Hematopoietic multipotent progenitor cell treated with erythropoietin and hydrocortisone succinate and interleukin-3 and kit ligand, for 6 days (in vitro differentiated cells): ENCODE measurements around the gene EFNA5.
A peak's percentile ranks its signal among the peaks of the same experiment; 100 is the strongest.

Experiments
- DNase-seq: peaks from one replicate; pipeline ENCODE4 v3.0.0-alpha.2; 2015

Gene EFNA5

GRCh38 chr5:107601076-107601475, 69.7 kb downstream of the EFNA5 start:
- DNase-seq: no peak

GRCh38 chr5:107598958-107599357, 71.8 kb downstream of the EFNA5 start:
- DNase-seq: no peak

- DNase-seq: no peak
Observed at GRCh38 chr5:107597803-107598202, 72.9 kb downstream of the EFNA5 start.

DNA sequence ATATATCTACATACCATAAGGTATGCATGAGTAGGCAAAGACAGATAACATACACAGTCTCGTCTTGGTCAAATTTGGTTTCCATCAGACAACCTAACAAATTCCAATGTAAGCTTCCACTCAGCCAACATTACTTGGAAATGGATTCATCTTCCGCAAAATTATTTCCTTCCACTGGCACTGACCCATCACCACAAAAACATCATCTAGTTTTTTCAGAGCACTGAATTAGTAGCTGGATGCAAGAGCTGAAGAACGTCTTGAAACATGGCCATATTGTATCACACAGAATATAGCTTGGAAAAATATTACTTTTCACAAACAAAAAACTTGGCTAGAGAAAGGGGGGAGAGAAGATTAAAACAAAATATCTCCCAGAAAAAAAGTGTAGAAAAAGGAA, 73.5 kb downstream of the EFNA5 start:
- no peak for DNase-seq

DNA sequence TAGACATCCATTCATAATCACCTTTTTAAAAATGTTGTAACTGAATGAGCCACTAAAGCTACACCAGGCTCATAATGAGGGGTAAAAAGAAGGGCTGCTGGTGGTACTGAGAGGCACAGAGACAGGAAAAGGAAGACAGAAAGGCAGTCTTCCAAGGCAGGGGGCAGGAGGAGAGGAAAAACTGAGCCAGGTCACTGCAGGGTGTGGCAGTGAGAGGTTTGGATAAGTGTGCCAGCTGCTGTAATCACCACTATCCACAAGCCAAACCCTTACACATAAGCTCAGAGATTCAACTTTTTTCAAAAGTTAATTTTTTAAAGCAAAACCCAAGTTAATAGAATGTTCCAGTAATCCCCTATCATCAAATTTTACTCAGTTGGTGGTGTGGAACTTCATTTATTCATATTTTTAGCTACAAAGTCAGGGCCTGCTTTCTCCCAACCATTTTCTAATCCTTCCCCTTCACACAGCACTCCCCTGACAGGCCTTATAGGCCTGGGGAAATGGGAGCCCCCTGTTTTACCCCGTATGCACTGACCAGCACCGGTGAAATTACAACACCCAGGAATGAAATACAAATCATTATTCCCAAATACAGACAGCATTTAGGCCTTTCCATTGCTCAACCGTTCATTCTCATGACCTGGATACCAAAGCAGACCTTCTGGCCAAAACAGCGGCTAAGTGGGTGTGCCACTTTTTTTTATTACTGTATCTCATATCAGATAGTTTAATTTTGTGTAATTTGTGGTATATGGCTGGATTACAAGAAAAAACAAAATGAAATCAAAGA, 76.3 kb downstream of the EFNA5 start:
- DNase-seq: no peak

- DNase-seq: no peak
Observed at GRCh38 chr5:107593009-107593408, 77.7 kb downstream of the EFNA5 start.

GRCh38 chr5:107592515-107592914, 78.2 kb downstream of the EFNA5 start:
- no peak for DNase-seq

DNA sequence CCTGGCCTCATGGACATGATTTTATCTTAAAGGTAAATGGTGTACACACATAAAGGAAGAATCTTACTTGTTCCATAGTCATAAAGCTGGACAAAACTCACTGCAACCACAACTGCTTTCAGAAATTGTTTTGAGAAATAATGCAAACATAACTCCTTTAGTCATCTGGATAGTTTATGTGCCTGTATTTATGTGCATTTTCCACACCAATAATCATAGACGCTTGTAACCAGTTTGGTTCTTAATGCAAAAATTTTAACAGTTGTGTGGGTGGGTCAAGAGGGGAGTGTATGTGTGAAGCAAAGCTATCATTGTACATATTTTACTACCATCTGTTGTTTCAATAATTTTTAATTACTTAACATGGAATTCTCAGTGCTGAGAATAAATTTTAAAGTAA, 80.1 kb downstream of the EFNA5 start:
- DNase-seq: no peak

- no peak for DNase-seq
Observed at GRCh38 chr5:107589520-107590193, 81.1 kb downstream of the EFNA5 start.

- DNase-seq: no peak
Observed at GRCh38 chr5:107582625-107583024, 88.1 kb downstream of the EFNA5 start.

DNA sequence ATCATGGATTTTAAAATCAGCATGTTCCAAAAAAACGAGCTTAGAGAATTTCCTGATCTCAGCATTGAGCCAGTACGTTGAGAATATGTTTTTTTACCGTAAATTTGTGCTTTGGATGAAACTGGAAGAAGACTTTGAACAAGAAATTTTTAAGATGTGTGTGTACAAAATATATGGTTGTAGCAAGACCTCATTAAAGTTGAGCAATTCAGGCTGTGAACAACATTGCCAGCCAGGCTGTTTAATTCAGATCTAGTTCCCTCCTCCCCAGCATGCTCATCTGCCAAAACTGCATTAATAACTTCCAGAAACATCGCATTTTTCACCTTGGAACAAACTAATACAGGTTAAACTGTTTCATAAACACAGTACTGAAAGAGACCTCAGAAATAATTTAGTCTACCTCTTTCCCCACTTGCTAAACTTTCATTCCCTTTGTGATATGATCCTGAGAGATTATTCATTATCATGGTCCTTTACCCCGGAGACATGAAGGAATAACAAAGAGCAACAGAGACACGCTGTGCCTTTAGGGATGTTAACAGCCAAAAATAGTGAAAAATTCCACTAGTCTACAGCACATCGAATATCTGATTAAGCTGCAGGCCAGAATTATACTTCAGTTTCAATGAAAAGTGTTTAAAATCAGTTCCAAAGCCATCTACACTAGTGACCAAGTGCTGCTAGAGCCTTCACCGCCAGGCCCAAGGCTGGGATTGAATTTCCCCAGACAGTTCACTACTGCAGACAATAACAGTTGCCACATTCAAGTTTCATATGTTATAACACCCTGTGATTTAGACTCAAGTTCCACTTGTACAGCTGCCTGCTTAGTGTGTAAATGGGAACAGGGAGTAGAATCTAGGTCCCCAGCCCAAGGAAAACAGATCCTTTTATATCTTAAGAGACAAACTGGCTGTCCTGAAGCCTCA, 89.6 kb downstream of the EFNA5 start:
- no peak for DNase-seq

GRCh38 chr5:107578051-107578635, 92.6 kb downstream of the EFNA5 start:
- DNase-seq: no peak

DNA sequence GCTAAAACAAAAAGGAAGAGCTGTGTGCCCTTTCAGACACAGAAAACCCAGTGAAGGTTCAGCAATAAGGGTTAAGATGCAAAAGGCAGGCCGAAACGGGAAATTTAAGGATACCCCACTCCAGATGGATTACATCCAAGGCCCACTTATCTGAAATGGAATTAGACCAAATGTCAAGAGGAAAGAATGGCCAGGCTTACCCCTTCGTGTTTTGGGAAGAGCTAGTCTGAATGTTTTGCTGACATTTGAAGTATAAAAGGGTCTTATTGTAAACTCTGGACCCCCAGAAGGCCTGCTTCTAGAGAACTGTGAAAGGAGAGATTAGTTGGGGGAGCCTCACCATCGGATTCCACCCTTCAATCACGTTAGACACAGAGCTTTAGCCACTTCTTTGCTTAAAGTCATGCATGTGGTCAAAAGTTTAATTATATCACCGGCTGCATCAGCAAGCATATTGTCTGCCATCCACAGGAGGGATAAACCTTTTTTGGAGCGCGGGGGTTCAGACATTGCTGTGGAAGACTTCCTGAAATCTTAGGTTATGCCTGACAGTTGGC, 93.3 kb downstream of the EFNA5 start:
- DNase-seq: no peak

GRCh38 chr5:107576736-107577393, 93.9 kb downstream of the EFNA5 start:
- DNase-seq: no peak

- DNase-seq: no peak
Observed at GRCh38 chr5:107576155-107576554, 94.6 kb downstream of the EFNA5 start.

GRCh38 chr5:107574287-107574686, 96.5 kb downstream of the EFNA5 start:
- no peak for DNase-seq

DNA sequence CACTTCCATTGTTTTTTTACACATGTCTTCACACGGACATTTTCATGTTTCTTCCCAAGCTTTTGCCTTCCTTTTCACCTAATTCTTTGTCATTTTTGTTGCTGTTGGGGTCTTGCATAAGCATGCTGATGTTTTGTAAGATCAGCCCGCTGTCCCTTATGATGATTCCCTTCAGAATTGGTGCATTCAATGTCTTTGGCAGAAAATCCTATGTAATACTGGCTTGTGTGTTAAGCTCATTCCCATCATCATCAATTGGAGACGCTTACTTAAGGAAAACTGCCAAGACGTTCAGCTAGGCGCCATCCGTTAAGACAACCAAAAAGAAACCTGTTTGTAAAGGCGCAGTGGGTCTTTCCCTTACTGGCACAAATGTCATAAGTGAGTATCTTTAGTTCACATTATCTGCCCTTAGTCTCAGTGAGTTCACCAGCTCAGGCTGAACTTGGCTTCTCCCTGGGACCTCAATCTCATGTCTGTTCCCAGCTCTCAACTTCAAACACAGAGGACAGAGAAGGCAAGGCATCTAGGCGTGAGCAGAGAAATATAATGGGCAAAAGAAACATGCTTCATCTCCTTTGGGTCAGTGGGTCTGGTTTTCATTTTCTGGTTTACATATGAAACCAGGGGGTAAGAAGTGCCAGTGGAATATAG, 97.9 kb downstream of the EFNA5 start:
- DNase-seq: no peak

GRCh38 chr5:107571621-107572536, 98.9 kb downstream of the EFNA5 start:
- DNase-seq: peak; percentile 89

- DNase-seq: peak; percentile 3
Observed at GRCh38 chr5:107570805-107571531, 99.8 kb downstream of the EFNA5 start.

- DNase-seq: no peak
Observed at GRCh38 chr5:107570181-107570580, 100.6 kb downstream of the EFNA5 start.
